GM18499 (cell line): ENCODE results near the gene TNNI2.
"Not testable (repeated sequence)": the region's sequence is repeated elsewhere in the genome, so short reads cannot be mapped to it uniquely, and the experiment has no call there.

Experiments
- ATAC-seq: cut with Tn5 transposase; IDR thresholded peaks from one replicate; pipeline ENCODE4 v1.9.1; 2021; ENCODE audit warnings: moderate number of reproducible peaks; ENCODE audit not compliant: insufficient read depth, unreplicated experiment

Gene TNNI2

DNA sequence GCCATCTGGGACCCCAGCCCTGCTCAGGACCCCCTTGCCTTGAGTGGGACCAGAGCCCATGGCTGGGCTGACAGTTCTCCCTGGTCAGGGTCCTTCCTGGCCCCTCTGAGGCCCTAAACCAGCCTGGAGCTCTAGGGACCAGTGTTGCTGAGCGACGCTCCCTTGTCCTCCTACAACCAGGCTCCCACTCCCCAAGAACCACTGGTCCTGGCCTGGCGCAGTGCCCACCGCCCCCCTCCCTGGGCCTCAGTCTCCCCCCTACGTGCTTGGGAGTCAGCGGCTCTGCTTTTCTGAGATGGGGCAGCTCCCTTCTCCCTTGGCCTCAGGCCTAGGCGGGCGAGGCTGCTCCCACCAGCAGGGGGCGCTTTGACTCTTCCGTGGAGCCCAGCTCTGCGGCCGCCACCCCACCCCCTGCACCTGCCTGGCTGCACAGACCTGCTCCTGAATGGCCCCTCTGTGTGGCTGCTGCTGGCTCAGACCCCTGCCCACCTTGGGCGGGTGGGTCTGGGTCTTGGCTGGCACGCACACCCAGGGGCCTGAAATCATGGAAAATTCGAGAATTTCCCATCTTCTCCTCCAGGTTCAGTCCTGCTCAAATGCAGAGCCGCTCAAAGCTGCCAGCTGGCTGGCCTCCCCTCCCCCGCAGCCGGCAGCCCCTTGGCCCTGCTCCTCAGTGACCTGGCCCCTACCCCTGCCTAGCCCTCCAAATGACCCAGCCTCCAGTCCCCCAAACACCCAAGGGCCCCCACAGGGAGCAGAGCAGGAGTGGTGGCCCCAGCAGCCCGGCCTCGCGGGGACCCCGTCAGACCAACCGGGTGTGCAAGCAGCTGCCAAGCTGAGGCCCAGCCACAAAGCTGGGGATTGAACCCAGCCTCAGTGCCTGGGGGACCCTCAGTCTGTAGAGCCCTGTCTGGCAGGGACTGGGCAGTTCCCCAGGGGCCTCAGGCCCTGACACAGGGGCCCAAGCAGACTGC is 43.8 kb downstream of the TNNI2 start:
- no peak for ATAC-seq

DNA sequence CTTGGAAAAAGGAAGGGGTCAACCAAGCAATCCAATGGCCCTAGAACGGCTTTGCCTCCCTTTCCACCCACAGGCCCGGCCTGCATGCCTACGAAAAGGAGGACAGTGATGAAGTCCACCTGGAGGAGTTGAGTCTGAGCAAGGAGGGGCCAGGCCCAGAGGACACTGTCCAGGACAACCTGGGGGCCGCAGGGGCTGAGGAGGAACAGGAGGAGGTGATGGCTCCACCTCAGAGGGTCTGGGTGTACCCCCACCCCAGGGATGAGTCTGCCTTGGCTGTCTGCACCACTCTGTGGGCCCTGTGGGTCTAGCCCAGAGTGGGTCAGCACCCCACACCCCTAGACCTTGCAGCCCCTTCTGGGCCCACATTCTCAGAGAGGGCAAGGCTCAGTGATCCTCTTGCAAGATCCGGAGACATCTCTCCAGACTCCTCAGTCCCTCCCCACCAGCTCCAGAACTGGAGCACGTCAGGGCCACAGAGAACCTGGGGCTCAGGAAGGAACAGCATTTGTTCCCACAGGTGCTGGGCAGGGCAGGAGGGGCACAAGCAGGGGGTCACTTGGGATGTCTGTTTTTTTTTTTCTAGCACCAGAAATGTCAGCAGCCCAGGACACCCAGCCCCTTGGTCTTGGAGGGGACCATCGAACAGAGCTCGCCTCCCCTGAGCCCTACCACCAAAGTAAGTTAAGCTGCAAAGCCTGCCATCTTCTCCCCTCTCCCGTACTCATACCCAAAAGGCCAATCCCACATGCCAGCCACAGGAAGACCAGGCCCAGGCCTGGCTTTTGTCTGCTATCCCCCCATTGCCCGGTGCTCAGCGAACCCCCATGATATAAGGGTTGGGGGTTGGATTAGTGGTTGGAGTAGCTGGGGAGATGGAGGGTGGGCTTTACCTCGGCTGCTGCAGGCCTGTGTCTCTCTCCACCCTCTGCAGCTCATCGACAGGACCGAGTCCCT is 44.8 kb downstream of the TNNI2 start:
- no peak for ATAC-seq

DNA sequence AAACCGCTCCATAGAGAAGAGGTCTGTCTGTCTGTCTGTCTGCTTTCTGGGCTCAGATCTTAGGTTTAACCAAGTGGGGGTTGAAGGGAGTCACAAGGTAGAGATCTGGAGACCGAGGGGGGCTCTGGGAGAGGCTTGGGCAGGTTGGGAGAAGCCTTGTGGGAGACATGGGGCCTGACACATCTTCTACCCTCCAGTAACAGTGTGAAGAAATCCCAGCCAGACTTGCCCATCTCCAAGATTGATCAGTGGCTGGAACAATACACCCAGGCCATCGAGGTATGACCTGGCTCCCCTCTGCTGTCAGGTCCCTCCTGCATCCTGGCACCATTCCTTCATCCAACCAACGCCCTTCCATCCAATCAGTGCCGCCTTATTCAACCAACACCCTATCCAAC is 45.5 kb downstream of the TNNI2 start:
- no peak for ATAC-seq

DNA sequence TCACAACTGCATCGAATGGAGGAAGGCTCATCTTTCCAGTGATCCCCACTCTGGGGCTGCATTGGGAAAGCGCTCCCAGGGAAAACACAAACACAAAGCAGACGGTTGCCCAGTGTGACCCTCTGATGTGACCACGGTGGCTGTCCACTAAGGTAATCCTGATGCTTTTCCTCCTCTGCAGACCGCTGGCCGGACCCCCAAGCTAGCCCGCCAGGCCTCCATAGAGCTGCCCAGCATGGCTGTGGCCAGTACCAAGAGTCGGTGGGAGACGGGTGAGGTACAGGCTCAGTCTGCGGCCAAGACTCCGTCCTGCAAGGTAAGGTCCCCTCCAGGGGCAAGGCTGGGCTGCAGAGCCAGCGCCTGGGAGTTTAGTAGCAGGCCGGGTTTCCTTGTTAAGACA is 47.8 kb downstream of the TNNI2 start:
- ATAC-seq, result not testable (repeated sequence)

DNA sequence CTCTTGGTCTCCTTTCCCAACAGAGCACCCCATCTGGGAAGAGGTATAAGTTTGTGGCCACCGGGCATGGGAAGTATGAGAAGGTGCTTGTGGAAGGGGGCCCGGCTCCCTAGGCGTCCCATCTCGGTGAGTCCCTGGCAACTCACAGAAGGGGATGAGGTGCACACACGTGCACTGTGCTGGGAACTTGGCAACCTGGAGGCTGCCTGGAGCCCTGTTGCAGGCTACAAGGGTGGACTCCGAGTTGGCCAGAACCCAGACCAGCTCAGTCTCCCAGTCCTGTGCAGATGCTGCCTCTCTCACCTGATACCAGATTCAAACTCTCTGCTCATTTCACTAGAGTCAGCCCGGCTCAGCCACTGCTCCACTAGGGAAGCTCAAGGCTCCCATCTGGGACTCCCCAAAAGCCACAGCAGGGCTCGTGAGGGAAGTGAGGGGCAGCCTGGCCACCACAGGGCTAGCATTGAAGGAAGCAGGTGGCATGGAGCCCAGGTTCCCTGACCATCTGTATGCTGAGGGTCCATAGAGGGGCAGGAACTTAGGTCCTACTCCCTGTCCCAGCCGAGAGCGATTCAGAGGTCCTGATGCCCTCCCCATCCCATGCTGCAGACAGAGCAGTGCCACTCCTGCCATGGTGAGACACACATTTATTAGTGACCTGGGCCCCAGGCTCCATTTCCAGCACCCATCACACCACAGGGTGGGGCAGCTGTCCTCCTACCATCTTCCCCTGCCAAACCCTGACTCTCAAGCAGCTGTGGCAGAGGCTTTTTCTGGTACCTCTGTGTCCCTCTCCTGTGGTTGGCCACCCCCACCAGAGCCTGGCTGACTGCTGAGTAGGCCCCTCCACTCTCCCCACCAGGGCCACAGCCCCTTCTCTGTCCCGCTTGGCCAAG is 48.9 kb downstream of the TNNI2 start:
- no peak for ATAC-seq

DNA sequence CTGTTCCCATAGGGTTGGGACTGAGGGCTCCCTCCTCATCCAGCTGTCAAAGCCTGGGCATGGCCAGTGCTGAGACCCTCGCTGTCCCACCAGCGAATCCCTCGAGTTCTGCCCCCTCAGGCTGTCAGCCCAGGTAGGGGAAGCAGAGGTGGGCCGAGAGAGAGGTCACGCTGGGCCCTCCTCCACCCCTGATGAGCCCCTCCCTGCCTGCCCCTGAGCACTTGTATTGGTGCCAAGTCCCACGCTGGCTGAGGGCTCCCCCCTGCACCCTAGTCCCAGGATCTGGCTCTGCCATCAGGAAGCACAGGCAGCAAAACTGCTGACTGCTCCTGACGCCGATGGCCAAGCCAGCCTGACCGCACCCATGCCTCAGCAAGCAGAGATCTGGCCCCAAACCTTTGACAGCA is 49.6 kb downstream of the TNNI2 start:
- no peak for ATAC-seq

DNA sequence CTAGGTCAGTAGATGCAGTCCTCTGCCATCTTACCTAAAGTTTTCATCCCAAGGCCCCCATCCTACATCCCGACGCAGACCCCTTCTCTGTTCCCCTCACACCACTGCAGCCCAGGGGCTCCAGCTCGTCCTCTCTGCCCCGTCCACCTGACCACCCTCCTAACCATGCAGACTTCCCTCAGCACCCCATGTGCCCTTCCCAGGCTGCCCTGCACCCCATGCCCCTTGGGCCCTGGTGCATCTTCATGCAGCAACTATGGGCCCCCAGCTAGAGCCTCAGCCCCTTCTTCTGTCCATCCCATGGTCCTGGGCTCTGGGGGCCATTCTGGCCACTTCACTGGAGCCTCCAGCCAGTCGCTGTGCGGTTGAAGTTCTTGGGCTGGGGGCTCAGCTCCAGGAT is 50.0 kb downstream of the TNNI2 start:
- no peak for ATAC-seq

DNA sequence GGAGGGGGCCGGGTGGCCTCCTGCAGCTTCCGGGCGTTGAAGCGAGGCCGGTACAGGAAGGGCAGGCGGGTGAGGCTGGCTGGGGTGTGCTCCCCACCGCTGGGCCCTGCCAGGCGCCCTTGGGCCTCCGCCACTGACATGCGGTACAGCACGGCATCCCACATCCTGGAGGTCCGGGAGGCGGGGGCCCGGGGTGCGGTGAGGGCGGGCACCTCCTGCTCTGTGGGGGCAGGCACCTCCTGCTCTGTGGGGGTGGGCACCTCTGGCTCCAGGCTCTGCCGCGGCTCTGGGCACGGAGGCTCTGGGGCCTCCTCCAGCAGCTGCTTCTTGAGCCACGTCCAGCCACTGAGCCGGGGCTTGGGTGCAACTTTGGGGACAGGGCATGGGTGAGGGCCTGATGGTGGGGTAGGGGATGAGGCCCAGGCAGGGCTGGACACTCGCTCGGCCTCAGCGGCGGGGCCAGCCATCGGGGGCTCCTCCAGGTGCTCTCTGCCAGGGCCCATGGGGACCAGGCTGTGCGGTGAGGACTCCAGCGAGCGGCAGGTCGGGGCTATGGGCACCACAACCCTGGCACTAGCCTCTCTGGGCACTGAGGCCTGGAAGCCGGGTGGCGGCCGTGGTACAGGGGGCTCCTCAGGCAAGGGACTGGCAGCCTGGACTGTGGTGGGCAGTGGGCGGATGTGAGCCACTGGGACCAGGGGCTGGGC is 50.6 kb downstream of the TNNI2 start:
- ATAC-seq, result no peak

DNA sequence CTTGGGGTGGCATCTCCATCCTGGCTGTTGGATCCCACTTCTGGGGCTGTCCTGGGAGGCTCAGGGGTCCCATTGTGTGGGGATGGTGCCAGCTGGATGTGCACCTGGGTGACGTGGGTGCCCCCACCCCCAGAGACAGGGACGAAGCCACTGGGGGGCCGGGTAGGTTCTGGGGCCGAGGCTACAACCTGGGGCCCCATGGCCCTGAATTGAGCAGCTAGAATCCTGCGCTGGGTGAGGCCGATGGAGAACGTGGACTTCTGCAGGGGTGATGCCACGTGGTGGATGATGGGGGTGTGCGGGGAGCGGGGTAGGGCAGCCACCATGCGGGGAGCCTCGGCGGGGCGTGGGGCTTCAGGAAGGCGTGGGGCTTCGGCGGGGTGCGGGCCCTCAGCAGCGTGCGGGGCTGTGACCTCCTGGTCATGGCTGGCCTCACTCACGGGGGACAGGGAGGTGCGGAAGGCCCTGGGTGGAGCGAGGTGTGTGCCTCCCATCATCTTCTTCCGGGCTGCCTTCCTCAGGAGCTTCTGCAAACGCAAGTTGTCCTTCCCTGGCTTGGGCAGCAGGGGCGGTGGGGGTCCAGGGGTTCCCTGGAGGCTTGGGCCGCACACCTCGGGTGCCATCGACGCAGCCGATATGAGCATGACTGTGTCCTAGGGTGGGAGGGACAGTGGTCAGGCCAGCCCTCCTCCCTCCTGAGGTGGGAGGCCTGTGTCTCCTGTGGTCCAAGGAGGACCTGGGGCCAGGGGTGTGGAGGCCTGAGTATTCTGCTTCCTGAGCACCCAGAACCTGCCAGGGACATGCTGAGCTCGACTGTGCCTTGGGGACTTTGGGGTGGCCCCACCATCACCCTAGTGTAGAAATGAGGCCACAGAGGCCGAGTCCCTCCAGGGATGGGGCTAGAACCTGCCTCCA is 51.4 kb downstream of the TNNI2 start:
- ATAC-seq, result no peak
